Right renal pelvis (tissue), 4 donors: ENCODE data around the gene TNFRSF4. TPM values are rescaled to one million over a fixed set of nuclear protein-coding genes. Genes with fewer than 3 reads are reported as not detected.

Experiments
- DNase-seq, 4 donors: peaks; one replicate each; pipeline ENCODE4 v3.0.0-alpha.2; 2013; ENCODE audit warnings: low read depth in 4 of 4, low spot score in 3 of 4, missing footprints in 1 of 4
- polyA plus RNA-seq, 4 donors: library from polyadenylated mRNA; unstranded; fragments of 120-200 nt; gene quantifications; one replicate each; pipeline ENCODE4 v1.2.1, GENCODE V29; 2013; ENCODE audit not compliant: insufficient read length in 4 of 4

The TNFRSF4 gene
- polyA plus RNA-seq, 4 donors, result 1.6 to 2.5 (median 2.2) TPM

DNA sequence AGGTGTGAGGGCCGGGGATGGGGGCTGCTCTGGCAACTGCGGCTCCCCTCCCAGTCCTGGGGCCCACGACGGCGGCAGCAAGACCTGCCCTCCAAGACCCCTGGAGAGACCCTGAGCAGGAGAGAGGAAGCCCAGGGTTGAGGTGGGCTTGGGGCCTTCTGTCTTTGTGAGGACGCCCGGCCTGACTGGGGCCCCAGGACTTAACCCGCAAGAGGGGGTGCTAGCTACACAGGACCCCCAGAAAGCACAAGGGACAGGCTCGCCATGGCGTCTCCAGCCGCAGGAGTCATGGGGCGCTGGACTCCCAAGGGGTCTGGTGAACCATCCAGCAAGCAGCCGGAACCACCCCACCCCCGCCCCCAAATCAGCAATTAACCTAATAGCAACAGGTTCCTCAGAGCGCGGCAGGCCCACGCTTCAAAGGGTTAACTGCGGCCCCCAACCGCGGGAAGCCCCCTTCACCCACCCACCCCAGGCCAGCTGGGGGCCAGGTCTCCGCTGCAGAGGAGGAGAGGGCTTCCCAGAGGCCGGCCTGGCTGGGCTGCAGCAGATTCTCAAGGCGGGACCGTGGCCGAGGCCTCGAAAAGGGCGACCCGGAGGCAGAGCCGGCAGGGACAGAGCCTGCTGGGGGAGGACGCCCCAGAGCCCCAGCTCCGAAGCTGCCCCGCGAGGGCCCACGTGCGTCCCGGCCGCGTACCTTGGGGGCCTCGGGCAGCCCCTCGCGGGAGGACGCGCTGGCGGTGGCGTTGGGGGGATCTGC lies 32.0 kb upstream of the TNFRSF4 start:
- no peak for DNase-seq

DNA sequence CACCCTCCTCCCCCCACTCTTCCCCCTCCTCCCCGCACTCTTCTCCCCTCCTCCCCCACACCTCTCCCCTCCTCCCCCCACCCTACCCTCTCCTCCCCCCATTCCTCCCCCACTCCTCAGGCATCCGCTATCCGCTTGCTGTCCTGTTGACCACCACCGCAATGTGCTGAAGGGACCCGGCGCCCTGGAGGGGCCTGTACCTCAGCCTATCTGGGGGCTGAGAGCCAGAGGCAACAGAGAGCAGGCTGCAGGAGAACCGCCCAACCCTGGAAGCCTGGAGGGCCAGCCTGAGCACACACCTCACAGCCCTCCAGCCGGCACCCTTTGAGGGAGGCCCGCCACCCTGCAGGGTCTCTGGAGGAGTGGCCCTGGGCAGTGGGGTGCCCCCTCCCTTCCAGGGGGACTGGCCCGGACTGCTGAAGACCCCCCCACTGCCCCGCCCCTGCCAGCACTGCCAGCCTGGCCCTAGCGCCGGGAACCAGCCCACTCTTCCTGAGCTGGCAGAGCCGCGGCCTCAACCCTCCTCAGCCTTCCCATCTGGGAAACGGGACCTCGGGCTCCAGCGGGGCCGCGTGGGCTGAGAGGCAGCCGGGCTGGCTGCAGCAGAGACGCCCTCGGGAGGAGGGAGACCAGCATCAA lies 31.3 kb upstream of the TNFRSF4 start:
- DNase-seq, result no peak

DNA sequence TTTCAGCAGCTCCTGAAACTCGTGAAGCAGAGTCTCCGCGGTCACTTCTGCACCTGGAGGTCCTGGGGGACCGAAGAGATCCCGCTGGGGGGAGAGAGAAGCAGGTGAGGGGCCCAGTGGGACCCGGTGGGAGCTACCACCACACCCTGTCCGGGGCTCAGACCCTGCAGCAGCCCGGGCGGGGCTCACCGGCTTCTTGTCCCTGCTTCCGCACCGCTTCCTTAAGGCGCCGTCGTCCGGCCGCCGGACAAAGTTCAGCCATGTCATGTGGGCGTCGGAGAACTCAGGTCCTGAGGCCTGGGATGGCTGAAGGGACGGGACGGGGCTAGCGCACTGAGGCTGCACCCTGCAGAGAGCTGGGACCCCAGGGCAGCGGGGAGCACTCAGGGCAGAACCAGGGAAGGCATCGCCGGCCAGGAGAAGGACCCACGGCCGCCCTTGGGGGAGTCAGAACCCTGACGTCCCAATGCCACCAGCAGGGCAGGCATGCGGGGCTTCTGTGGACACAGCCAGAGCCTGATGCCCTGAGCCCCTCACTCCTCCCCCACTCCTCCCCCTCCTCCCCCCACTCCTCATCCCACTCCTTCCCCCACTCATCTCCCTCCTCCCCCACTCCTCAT lies 30.3 kb upstream of the TNFRSF4 start:
- no peak for DNase-seq

DNA sequence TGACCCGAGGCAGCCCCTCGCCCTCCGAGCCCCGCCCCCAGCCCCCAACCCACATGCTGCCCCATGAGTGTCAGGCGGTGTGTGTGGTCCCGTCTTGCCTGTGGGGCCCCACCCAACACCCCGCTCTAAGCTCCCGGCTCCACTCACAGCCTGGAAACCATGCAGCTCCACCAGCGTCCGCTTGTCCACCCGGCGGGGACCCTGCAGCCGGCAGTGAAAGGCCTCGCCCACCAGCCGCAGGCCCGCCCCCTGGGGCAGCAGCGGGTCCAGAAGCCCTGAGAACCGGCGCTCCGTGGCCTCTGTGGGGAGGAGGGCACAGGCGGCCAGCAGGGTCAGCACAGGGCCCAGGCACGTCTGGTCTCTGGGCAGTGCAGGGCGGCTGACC lies 29.8 kb upstream of the TNFRSF4 start:
- no peak for DNase-seq

DNA sequence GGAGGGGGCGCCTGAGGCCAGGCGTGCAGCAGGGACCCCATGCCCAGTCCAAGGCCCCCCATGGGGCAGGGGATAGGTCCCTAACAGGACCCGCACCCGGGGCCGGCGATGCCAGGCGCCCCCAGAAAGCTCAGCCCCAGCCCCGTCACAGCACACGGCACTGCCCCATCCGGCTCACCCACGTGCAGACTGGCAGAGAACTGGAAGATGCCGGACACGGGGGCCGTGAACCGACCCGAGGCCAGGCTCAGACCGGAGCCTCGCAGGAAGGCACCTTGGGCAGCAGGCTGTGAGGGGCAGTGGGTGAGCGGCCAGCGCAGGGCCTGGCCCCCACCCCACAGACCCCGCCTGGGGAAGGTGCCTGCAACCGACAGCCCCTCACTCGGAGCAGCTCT lies 29.3 kb upstream of the TNFRSF4 start:
- no peak for DNase-seq

DNA sequence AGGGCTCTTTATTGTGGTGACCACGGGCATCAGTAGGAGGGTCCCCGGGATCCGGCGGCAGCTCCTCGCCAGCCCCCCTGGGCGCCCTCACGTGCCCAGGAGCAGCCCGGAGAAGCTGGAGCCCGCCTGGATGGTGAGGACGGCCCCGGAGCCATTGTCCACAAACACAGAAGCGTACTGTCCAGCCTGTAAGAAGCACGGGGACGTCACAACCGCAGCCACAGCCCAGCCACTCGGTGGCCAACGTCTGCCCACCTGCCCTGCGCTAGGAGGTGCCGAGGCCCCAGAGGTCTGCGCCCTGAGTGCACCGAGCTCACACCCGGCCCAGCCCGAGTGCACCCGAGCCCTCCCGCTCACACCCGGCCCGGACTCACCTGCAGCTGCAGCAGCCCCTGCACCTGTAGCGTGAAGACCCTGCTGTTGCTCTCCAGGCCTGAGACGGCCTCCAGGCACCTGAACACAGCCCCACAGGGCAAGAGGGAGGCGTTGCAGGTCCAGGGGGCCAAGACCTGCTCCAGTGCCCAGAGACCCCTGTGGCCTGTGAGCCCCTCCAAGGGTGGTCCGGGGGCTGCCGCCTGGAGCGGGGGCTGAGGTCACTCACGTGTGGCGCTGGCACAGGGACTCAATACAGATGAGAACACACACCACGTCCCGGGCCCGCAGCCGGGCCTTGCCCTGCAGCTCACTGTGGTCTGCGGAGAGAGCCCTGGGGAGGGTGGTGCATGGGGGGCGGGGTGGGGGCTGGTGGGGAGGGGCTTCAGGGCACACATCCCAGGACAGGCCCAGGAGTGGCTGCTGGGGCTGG lies 28.7 kb upstream of the TNFRSF4 start:
- no peak for DNase-seq

DNA sequence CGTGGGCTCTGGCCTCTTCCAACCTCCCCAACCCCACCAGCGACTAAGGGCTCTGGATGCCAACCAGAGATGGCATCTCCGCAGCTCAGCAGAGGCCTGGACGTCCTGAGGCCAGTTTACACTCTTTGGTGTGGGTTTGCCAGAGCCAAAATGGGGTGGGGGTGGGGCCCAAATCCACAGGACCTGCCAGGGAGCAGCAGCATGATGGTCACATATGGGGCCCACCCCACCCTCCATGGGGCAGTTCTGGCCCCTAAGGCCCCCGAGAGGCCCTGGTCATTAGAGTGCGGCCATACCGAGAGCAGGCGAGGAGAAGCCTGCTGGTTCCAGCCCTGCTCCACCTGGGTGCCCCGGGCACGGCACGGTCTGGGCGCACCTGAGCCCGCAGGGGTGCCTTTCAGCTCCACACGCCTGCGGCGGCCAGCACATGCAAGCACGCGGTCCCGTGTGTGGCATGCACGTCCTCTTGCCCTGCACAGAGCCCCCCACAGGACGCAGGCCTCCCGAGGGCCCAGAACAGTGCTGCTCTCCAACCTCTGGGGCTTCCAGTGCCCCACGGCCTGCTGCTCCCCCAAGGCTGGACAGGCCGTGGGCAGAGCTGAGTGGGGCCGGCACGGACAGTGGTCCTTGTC lies 27.8 kb upstream of the TNFRSF4 start:
- DNase-seq, result no peak

DNA sequence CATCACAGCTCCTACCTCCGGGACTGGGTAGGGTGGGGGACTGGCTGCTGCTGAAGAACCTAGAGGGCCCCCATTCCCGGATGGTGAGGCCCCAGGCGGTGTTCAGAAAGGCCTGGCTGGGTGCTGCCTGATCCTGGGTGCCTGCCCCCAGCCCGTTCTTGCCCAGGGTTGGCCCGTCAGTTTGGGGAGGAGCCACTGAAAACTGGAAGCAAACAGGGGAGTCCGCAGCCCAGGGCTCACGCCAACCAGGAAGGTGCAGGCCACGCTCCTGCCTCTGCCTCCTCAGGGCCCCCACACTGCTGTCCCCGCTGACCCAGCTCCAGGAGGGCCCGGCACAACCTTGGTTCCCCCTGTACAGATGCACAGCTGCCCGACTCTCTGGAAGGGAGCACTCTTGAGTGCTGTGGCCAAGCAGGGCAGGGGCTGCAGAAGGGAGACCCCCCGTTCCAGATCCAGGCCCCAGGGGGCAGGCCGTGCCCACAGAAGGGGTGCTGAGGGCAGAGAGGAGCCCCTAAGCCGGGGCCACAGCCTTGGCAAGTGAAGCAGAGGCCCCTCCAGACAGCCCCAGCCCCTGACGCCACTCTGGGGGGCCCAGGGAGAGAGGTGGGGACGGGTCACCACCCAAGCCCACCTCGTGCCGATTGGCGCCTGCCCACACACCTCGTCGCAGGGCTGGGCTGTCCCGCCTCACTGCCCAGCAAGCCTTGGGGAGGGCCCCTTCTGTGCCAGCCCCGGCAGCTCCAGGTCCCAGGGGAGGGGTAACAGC lies 27.1 kb upstream of the TNFRSF4 start:
- no peak for DNase-seq

DNA sequence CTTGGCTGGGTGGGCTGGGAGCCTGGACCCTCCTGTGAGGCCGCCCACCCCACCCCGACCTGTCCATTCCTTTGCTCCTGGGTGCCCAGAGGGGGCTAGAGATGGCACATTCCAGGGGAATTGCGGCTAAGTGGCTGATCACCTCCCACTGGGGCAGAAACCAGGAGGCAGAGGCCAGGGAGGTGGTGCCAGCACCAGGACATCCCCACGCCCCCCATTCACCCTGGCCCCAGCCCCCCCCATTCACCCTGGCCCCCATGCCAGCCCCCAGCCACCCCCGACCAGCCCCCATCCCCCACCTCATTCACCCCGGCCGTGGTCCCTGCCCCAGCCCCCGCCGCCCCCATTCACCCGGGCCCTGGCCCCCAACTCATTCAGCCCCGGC lies 26.4 kb upstream of the TNFRSF4 start:
- no peak for DNase-seq

DNA sequence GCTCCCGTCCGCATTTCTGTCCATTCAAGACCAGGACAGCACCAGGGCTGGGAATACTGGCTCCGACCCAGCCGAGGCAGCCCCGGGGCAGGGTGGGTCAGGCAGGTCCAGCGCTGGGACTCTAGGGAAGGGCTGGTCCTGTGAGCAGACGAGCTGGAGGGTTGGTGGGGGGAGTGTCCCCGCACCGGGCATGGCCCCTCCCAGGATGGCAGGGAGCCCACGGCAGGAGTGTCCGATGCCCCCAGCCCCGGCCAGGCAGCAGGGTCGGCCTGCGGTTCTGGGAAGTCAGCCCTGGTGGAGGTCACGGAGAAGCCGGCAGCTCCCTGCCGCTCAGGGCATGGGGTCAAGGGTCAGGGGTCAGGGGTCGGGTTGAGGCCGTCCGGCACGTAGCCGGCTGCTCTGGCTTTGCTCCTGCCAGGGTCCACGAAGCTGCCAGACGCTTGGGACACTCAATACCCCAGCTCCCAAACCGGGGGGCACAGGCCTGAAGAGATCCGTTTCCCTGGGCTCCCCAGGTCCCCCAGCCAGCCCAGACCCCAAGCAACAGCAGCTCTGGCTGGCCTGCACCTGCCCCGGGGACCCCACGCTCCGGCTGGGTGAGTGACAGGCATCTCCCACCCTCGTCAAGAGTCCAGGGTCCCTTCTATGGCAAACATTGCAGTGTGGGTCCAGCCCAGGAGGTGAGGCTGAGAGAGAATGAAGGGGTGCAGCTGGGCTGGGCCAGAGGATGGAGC lies 25.8 kb upstream of the TNFRSF4 start:
- no peak for DNase-seq

DNA sequence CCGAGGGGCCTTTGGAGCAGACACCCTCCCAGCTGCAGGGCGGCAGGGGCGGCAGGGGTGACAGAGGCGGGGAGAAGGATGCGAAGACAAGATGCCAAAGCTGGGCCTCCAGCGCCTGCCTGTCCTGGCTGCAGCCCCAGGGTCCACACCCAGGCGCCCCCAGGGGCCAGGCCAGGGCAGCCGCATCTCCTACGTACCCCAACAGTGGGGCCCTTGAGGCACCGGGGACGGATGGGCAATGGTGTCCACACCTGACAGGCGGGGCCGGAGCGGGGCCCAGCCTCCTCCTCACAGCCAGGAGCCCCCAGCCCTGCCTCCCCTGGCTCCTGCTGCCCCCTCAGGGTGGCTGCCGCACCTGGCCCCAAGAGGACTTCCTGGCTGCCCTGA lies 25.3 kb upstream of the TNFRSF4 start:
- no peak for DNase-seq

DNA sequence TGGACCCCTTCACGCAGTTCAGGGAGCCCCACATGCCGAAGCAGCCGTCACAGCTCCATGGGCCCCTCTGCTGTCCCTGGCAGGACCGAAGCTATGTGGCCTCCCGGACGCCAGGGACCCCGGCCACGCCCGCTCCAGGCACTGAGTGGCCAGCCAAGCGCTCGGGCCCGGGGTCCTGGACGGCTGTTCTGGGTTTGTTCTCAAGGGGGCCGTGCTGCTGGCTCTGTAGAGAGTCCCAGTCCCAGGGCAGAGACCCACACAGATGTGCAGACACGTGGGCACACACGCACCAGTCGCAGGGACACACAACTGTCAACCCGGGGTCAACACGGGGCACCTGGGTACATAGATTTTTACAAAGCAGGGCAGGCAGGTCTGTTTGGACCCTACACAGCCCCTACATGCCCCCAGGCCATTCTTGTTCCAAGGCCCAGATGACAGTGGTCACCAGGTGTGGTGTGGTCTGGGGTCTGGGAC lies 24.8 kb upstream of the TNFRSF4 start:
- no peak for DNase-seq

DNA sequence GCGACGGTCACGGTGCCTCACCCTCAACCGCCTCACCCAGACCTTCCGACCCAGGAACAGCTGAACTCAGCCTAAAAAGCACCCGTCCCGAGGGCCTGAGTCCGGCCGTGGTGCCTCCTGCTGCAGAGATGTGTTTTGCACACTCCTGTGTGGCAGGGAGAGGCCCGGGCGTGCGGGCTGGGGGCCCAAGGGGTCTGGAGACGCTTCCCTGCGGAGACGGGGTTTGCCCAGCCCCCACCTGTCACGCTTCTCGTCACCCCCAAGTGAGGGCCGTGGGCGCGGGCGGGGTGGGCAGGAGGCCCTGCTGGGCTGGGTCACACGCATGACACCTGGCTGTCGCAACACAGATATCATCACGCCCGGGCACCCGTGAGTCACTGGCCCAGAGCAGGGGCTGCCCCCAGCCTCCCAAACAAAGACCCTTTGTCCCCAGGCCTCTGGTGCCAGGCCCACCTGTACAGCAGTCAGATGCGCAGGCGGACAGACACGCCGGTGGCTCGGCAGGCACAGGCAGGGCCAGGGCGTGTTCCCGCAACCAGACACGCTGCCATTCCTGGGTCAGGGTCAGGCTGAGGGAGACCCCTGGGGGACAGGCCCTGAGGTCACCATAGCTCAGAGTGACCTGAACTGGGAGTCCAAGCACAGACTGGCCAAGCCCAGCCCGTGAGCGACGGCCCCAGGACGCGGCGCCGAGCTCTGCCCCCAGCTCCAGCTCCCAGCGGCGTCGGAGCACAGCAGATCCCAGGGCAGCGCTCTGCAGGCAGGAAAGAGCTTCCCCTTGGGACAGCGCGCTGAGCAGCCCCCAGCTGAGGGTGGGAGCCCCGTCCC lies 24.1 kb upstream of the TNFRSF4 start:
- DNase-seq, result no peak

DNA sequence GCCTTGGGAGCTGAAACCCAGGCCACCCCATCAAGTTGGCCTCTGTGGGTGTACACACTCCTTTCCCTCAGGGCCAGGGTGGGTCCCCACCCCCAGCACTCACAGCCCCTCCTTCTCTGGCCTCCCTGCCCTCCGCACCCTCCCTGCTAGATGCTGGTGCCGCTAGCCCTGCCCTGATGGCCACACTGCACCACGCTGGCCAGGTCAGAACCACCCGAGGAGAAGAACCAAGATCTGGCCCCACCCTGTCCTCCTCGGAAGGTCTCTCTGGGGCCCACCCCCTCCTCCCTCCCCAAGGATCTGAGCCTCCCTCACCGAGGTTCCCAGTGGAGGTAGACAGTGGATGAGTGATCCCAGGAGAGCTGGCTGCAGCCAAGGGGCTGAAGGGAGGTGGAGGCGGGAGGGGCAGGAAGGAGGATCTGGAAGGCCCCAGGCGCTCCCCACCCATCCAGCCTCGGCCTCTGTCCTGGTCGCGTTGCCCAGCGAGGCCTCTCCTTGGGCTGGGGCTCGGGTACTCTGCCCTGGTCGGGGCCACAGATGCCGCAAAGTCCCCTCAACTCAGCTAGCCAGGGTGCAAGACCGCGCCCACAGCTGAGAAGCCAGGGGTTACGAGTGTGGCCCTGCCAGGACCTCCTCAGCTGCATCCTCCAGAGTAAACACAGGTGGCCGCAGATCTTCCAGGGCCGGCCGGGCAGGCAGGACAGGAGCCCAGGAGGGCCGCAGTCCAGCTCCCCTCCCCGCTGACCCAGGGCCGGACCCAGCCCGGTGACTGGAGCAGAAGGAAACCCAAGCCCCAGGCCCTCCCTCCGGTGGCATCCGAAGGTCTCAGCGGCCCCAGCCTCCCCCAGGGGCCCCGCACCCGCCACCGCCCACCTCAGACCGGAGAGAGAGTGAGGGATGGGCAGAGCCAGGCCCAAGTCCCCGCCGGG lies 23.3 kb upstream of the TNFRSF4 start:
- DNase-seq, result no peak

DNA sequence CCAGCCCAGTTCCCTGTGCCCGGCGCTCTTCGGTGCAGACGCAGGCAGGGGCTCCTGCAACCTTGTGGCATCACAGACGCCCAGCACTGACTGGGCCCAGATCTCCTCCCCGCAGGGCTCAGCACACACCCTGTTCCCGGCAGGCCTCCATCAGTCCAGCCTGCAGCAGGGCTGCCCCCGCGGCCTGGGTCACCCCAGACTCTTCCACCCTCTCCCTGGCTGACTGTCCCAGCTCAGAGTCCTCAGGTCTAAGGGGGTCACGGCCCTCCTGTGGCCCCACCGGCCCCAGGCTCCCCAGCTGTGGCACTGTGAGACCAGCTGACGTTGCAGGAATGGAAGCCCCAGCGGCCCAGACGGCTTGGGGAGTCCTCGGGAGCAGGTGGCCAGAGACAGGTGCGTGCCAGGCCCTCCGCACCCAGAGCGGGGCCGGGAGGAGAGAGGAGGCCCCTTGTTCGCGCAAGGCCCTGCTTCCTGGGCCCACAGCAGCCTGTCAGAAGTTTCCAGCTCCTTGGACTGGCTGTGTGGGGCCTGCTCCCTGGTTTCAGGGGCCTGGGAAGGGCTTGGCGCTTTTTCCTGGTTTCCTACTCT lies 22.3 kb upstream of the TNFRSF4 start:
- DNase-seq, result no peak

DNA sequence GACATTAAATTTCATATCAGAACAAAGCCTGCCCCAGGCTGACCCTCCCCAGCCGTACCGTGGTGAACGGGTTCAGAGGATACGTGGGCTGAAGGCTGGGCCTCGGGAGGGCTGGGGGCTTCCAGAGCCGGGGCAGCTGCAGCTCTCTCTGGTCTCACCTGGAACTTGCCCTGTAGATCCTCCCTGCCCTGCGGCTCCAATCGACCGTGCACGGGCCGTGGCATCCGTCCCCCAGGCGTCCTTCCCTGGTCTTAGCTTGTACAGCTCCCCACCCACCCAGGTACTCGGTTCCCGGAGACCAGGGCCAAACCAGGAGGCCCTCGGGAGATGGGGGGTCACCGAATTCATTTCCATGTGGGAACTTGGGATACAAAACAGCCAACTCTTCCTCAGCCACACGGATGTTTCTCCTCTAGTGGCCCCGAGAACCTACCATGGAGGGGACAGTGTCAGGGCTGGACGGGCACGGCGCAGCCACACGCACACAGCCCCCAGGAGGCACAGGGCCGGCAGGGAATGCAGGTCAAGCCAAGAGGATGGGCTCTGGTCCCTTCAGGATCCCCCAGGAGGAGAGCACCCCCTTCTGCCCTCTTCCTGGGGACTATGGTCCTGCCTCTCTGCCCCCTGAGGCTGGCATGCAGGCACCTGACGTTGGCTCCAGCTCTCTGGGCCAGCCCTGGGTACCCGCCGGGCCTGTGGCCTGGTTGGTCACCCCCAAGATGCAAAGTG lies 21.2 kb upstream of the TNFRSF4 start:
- DNase-seq, result no peak
